Neural crest cell (in vitro differentiated cells): ENCODE results near the gene CFAP97D1. TPM values are rescaled to one million over a fixed set of nuclear protein-coding genes. Genes with fewer than 3 reads are reported as not detected.

ENCODE experiments used
- DNase-seq: peaks from one replicate; pipeline ENCODE4 v3.0.0; 2021; ENCODE audit warnings: low read depth, mixed read lengths, low spot score
- H3K27ac Mint-ChIP-seq: one replicate; pipeline ENCODE4 v1.8.0; 2021; ENCODE audit warnings: mild to moderate bottlenecking, mixed read lengths; ENCODE audit not compliant: unreplicated experiment
- H3K27me3 Mint-ChIP-seq: 2 replicates; pipeline ENCODE4 v1.8.0; 2021; ENCODE audit warnings: low read depth, mild to moderate bottlenecking, mixed read lengths
- H3K36me3 Mint-ChIP-seq: 2 replicates; pipeline ENCODE4 v1.8.0; 2021; ENCODE audit warnings: low read depth, mild to moderate bottlenecking, mixed read lengths
- H3K4me1 Mint-ChIP-seq: 2 replicates; pipeline ENCODE4 v1.8.0; 2021; ENCODE audit warnings: mixed read lengths
- H3K4me3 Mint-ChIP-seq: one replicate; pipeline ENCODE4 v1.8.0; 2021; ENCODE audit warnings: mild to moderate bottlenecking, mixed read lengths
- H3K9me3 Mint-ChIP-seq: 2 replicates; pipeline ENCODE4 v1.8.0; 2021; ENCODE audit warnings: mixed read lengths
- total RNA-seq: library from RNA; stranded (reverse); gene quantifications from 2 replicates; pipeline ENCODE4 v1.2.1, GENCODE V29; 2021
- TF ChIP-seq, protein P1 (sequence below): fragments of 200-600 bp; sonication (generic); conservative IDR thresholded peaks from 2 replicates; pipeline ENCODE4 v1.5.0; 2021; ENCODE audit warnings: antibody characterized with exemption, mild to moderate bottlenecking

The CFAP97D1 gene
- total RNA-seq, 1 donor from 2014 or later = not detected

DNA sequence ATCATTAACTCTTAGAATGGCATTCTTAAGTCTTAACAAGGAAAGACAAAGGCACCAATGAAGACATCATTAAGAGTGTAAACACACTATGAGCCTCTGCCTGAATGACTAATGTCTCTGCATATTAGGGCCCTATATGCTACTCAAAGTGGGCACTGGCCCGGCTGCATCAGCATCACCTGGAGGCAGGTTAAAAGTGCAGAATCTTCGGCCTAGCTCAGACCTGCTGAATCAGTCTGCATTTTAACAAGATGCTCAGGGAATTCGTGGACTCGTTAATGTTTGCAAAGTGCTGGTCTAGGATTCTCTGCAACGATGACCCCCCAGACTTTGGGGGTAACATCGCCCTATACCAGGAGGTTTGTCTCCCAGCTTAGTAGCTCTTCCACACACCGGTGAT is 46.0 kb downstream of the CFAP97D1 start:
- no peak overlapping the region for H3K27ac Mint-ChIP-seq
- H3K36me3 Mint-ChIP-seq = no peaks in the 10 kb centered on the region
- TF ChIP-seq, protein P1, sequence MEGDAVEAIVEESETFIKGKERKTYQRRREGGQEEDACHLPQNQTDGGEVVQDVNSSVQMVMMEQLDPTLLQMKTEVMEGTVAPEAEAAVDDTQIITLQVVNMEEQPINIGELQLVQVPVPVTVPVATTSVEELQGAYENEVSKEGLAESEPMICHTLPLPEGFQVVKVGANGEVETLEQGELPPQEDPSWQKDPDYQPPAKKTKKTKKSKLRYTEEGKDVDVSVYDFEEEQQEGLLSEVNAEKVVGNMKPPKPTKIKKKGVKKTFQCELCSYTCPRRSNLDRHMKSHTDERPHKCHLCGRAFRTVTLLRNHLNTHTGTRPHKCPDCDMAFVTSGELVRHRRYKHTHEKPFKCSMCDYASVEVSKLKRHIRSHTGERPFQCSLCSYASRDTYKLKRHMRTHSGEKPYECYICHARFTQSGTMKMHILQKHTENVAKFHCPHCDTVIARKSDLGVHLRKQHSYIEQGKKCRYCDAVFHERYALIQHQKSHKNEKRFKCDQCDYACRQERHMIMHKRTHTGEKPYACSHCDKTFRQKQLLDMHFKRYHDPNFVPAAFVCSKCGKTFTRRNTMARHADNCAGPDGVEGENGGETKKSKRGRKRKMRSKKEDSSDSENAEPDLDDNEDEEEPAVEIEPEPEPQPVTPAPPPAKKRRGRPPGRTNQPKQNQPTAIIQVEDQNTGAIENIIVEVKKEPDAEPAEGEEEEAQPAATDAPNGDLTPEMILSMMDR = no peak
- H3K27me3 Mint-ChIP-seq = no peaks in the 10 kb centered on the region
- no peak overlapping the region for H3K4me3 Mint-ChIP-seq
- H3K9me3 Mint-ChIP-seq = no peaks in the 10 kb centered on the region
- no peak for DNase-seq
- H3K4me1 Mint-ChIP-seq = peaks cover 19% of the 10 kb centered on the region

DNA sequence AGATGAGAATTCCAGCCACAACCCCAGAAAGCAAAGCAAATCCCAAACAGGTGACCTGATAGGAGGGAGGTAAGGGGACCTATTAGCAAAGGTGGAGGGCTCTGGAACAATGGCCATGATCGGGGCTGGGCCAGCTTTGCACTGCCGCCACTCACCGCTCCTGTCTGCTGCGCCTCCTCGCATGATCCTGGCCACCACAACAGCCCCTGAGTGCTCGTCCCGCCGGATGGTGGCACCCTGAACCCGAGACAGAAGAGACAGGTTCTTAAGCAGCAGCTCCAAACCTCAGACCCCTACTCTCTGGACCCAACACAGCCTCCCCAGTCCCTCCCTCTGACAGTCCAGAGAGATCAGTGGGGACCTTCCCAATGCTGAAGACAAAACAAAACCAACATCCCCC is 47.4 kb downstream of the CFAP97D1 start:
- no peaks in the 10 kb centered on the region for H3K36me3 Mint-ChIP-seq
- no peak overlapping the region for H3K27ac Mint-ChIP-seq
- no peak overlapping the region for H3K4me3 Mint-ChIP-seq
- peaks cover 2% of the 10 kb centered on the region for H3K27me3 Mint-ChIP-seq
- TF ChIP-seq, protein P1 = no peak
- no peaks in the 10 kb centered on the region for H3K9me3 Mint-ChIP-seq
- no peak for DNase-seq
- H3K4me1 Mint-ChIP-seq = peaks cover 32% of the 10 kb centered on the region

DNA sequence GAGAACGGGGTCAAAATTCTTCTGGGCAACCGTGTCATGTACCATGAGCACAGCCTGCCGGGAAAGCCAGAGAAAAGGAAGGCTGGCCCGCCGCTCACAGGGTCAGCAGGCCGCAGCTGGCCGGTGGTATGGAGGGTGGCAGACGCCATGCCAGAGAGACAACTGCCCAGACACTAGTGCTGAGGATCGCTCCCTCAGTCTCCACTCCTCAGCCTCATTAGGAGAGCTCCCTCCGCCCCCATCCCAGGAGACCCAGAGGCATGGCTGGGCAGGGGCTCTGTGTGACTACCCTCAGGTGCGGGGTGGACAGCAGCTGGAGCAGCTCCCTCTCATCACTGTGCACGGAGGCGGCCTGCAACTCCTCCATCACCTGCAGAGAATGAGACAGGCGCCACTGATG is 49.5 kb downstream of the CFAP97D1 start:
- TF ChIP-seq, protein P1 = no peak
- H3K4me3 Mint-ChIP-seq = peak overlapping the region; percentile 76
- H3K36me3 Mint-ChIP-seq = no peaks in the 10 kb centered on the region
- peaks cover 39% of the 10 kb centered on the region for H3K4me1 Mint-ChIP-seq
- H3K27ac Mint-ChIP-seq = no peak overlapping the region
- H3K9me3 Mint-ChIP-seq = no peaks in the 10 kb centered on the region
- H3K27me3 Mint-ChIP-seq = peaks cover 16% of the 10 kb centered on the region
- no peak for DNase-seq

DNA sequence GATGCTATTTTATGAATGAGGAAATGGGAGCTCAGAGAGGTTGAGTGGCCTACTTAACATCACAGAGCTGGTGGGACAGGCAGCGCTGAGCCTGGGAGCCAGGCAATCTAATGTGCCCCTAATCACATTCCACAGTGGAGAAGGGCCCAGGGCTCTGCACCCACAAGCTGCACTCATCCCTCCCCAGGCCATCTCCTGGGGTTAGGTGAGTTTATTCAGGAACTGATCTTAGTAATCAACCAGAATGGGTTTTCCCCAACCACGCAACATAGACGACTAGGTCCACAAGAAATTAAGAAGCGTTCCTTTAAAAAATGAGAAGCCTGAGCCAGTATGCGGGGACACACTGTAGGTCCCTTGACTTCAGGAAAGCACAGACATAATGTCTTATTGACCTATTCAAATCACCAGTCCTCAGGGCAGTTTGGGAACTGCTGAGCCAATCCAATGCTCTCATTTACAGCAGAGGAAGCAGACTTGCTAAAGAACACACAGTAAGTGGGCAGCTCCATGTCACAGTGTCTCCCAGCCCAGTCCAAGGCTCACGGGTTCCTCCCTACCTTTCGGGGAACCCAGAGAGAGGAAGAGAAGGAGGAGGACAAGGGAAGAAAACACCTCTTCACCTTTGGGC is 50.4 kb downstream of the CFAP97D1 start:
- Mint-ChIP-seq H3K4me3 (peak overlapping the region; percentile 81), H3K36me3 (no peaks in the 10 kb centered on the region), H3K4me1 (peaks cover 39% of the 10 kb centered on the region), H3K9me3 (no peaks in the 10 kb centered on the region), H3K27me3 (peaks cover 16% of the 10 kb centered on the region), H3K27ac (no peak overlapping the region)
- TF ChIP-seq, protein P1 = no peak
- DNase-seq = no peak

DNA sequence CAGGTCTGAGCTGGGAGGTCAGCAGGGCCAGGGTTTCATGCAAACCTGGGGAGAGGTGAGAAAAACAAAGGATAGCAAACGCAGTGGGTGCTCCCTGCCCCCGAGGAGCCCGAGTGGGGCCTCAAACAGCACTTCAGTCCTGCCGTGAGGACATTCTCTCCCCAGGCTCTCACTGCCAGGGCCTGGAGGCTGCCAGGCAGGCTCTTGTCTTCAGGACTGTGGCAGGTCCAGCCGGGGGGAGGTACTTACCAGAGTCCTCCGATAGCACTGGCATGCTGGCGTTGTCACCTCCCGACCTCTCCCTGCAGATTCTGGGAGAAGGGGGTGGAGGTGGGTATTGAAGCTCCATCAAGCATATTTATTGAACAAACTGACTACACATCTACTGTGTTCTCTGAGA is 51.4 kb downstream of the CFAP97D1 start:
- H3K4me1 Mint-ChIP-seq = peaks cover 39% of the 10 kb centered on the region
- no peak for DNase-seq
- no peaks in the 10 kb centered on the region for H3K9me3 Mint-ChIP-seq
- no peaks in the 10 kb centered on the region for H3K36me3 Mint-ChIP-seq
- H3K4me3 Mint-ChIP-seq = peak overlapping the region; percentile 81
- no peak overlapping the region for H3K27ac Mint-ChIP-seq
- peaks cover 16% of the 10 kb centered on the region for H3K27me3 Mint-ChIP-seq
- TF ChIP-seq, protein P1 = no peak
